Gastroesophageal sphincter (tissue), 4 donors: ENCODE data around the gene ZNF503. TPM values are rescaled to one million over a fixed set of nuclear protein-coding genes. Genes with fewer than 3 reads are reported as not detected.
A peak's percentile ranks its signal among the peaks of the same experiment; 100 is the strongest.

ENCODE experiments used
- ATAC-seq: fragments of 150-250 bp; one replicate; pipeline ENCODE4 v1.9.1; 2016; ENCODE audit warnings: mild to moderate bottlenecking, moderate library complexity
- H3K27ac ChIP-seq, 4 donors: fragments of 200-600 bp; sonication (generic) in 3 of 4; 1 replicate in 3 of 4; 2 replicates in 1 of 4; pipeline ENCODE4 v1.5.1; 2016 to 2019
- H3K27me3 ChIP-seq: fragments of 200-600 bp; sonication (generic); one replicate; pipeline ENCODE4 v1.5.1; 2019
- H3K36me3 ChIP-seq, 2 donors: fragments of 200-600 bp; sonication (generic); one replicate each; pipeline ENCODE4 v1.5.1; 2019; ENCODE audit warnings: control low read depth in 1 of 2
- H3K4me1 ChIP-seq, 3 donors: fragments of 200-600 bp; sonication (generic); 1 replicate in 2 of 3; 2 replicates in 1 of 3; pipeline ENCODE4 v1.5.1; 2016 to 2019; ENCODE audit warnings: control low read depth in 2 of 3
- H3K4me3 ChIP-seq, 2 donors: fragments of 200-600 bp; sonication (generic); one replicate each; pipeline ENCODE4 v1.5.1; 2019; ENCODE audit warnings: mild to moderate bottlenecking in 1 of 2, moderate library complexity in 1 of 2
- H3K9me3 ChIP-seq, 3 donors: fragments of 200-600 bp; sonication (generic); one replicate each; pipeline ENCODE4 v1.5.1; 2017 to 2019; ENCODE audit warnings: control low read depth in 2 of 3
- EP300 ChIP-seq: sonication (generic); formaldehyde crosslinking; IDR thresholded peaks from one replicate; pipeline ENCODE4 v1.6.1; 2017; ENCODE audit warnings: antibody characterized with exemption, mild to moderate bottlenecking
- POLR2A ChIP-seq, 2 donors: fragments of 450-650 bp; IDR thresholded peaks; one replicate each; pipeline ENCODE4 v1.6.1; 2017; ENCODE audit warnings: antibody characterized with exemption in 2 of 2, mild to moderate bottlenecking in 2 of 2, moderate library complexity in 1 of 2
- POLR2AphosphoS5 ChIP-seq: sonication (generic); formaldehyde crosslinking; IDR thresholded peaks from one replicate; pipeline ENCODE4 v1.6.1; 2017; ENCODE audit warnings: antibody characterized with exemption
- WGBS, 2 donors: methylation state at CpG; one replicate each; pipeline ENCODE4 v1.1.5; 2018; ENCODE audit warnings: low coverage in 1 of 2; 5-methylcytosine and 5-hydroxymethylcytosine counted together
- total RNA-seq, 4 donors: library from RNA; depleted of rRNA; stranded (reverse); fragments of >200 nt; gene quantifications; one replicate each; pipeline ENCODE4 v1.1.0, GENCODE V29; 2016
- TF ChIP-seq, protein P1 (sequence below), 4 experiments: fragments of 200-600 bp in 2 of 4; fragments of 450-650 bp in 2 of 4; sonication (generic) in 1 of 4; IDR thresholded peaks; one replicate each; pipeline ENCODE4 v1.5.1; 2017 to 2019; ENCODE audit warnings: antibody characterized with exemption in 4 of 4, mild to moderate bottlenecking in 2 of 4, moderate library complexity in 2 of 4

The ZNF503 gene
- total RNA-seq, 4 donors from 2014 or later, result 27.3 to 83.7 (median 43.4) TPM

DNA sequence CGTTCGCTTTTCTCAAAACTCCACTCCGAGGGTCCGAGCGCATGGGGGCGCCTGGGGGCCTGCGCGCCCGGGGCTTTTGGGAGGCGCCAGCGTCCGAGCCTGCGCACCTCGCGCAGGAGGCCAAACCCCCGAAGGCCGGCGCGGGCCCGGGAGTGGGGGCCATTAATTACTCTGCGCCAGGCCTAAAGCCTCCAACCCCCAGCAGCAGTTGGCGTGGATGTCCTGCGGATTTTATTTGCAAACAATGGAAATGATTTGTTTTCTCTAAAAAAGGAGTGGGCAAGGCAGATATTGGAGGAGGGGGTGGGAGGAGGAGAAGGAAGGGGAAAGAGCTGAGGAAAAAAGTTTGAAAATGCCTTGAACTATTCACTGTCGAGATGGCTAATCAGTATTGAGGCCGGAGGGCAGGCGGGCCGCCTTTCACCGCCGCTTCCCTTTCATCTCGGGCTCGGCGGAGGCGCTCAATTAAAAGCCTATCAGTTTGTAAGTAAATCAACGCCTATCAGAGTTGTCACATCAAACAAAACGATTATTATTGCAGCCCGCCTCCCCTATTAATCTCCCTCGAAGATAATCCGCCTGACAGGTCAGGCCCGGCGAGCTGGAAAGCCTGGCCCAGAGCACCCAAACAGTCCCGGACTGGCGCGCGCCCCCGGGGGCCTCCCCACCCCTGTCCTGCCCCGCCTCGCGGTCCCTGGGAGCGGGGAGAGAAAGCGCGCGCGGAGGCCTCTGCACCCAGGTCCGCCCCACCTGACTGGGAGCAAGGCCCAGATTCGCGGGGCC is 3.4 kb upstream of the ZNF503 start:
- no peak for ATAC-seq
- H3K9me3 ChIP-seq, result no peaks in the 10 kb centered on the region
- peak overlapping the region; percentile 97 to 100 (median 100) for H3K27ac ChIP-seq
- no peak for TF ChIP-seq POLR2A (IDR thresholded peaks at IDR 0.05)
- TF ChIP-seq, protein P1, sequence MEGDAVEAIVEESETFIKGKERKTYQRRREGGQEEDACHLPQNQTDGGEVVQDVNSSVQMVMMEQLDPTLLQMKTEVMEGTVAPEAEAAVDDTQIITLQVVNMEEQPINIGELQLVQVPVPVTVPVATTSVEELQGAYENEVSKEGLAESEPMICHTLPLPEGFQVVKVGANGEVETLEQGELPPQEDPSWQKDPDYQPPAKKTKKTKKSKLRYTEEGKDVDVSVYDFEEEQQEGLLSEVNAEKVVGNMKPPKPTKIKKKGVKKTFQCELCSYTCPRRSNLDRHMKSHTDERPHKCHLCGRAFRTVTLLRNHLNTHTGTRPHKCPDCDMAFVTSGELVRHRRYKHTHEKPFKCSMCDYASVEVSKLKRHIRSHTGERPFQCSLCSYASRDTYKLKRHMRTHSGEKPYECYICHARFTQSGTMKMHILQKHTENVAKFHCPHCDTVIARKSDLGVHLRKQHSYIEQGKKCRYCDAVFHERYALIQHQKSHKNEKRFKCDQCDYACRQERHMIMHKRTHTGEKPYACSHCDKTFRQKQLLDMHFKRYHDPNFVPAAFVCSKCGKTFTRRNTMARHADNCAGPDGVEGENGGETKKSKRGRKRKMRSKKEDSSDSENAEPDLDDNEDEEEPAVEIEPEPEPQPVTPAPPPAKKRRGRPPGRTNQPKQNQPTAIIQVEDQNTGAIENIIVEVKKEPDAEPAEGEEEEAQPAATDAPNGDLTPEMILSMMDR (IDR thresholded peaks at IDR 0.05), result peak in 2 of 4 experiments; percentile 9 to 19
- H3K4me3 ChIP-seq, result peak overlapping the region; percentile 62 to 100
- no peaks in the 10 kb centered on the region for H3K27me3 ChIP-seq
- 5 to 60% methylated on average over 11 to 20 of the region's 56 CpGs for WGBS, 2 donors
- peaks cover 0 to 53% (median 4%) of the 10 kb centered on the region in 3 donors for H3K4me1 ChIP-seq
- peaks cover 0 to under 1% of the 10 kb centered on the region in 2 donors for H3K36me3 ChIP-seq

DNA sequence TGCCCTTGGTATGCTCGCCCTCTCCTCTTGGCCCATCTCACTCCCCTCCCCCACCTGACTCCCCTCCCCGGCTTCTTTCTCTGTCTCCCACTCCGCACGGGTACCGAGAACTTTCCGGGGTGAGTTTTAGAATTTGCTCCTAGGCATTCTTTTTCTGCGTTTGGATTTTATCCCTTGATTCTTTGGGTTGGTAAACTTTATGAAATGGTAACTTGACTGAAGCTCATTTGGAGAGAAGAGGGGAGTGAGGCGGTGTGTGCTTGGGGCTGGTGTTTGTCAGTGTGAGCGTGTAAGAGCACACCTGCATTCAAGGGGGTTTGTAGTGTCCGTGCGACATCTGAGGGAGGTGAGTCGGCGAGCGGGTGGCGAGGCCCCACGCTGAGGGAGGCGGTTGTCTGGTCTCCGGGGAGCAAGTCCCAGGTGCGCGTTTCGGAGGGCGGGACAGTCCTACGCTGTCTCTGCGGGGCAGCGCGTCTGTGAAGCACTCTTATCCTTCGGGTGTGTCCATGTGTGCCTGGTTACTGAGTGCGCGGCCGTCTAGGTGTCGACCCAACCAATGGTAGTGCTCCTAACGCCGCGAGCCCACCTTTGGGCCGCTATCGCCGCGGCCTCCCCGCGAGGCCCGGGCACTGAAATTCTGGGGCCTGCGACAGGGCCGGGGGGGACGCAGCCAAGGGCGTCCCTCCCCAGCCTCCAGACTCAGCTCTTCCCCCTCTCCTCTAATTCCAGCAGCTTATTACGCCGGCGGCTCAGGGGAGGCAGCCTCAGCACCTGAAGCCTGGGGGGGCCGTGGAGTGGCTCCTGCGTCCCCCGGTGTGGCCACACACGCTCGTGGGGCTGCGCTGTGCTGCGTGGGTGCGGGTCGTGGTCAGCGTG is 2.6 kb upstream of the ZNF503 start:
- Histone ChIP-seq H3K4me3 (peak overlapping the region; percentile 62 to 100), H3K36me3 (peaks cover 0 to 8% of the 10 kb centered on the region in 2 donors), H3K9me3 (no peaks in the 10 kb centered on the region), H3K27me3 (no peaks in the 10 kb centered on the region), H3K27ac (peak overlapping the region; percentile 97 to 100 (median 100)), H3K4me1 (peaks cover 0 to 54% (median 4%) of the 10 kb centered on the region in 3 donors)
- ATAC-seq, result no peak
- WGBS, 2 donors, result 8 to 13% methylated on average over 12 to 18 of the region's 58 CpGs
- TF ChIP-seq POLR2A (IDR thresholded peaks at IDR 0.05) (peak in 1 of 2 donors; percentile 30), EP300 (no peak)

DNA sequence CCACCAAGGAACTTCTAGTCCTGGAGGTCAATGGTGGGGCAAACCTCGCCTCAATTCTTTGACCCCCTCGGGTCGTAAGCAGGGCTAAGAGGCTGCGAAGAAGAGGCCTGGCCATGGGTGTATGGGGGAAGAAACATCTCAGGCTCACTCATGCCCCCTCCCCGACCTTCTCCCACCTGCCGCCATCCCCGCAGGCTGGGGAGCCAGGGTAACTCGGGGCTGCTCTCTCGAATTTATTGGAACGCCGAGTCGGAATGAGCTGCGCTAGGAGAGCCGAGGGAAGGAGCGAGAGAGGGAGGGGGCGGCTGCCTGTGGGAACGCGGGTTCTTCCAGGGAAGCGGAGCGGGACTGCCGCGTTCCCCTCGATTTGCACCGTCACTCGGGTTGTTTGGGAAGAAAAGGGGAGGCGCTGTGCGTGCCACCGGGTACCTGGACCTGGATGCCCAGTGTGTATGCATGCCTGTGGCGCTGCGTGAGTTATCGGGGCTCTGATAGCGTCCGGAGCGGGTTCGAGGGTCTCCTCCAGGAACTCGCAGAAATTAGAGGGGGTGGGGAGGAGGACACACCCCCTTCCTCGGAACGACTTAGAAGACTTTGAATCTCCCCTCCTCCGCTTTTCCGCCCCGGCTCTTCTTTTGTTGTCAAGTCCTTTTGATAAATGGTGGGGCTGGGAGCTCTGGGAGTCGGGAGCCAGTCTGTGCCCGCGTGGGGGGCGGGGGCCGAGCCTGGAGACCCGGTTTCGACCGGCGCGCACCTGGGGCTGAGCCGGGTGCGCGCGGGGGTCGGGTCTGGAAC is 1.8 kb upstream of the ZNF503 start:
- no peak for ATAC-seq
- 0% methylated on average over 7 to 18 of the region's 56 CpGs for WGBS, 2 donors
- H3K4me1 ChIP-seq, result peaks cover 0 to 56% (median 4%) of the 10 kb centered on the region in 3 donors
- H3K9me3 ChIP-seq, result no peaks in the 10 kb centered on the region
- peaks cover 0 to 16% of the 10 kb centered on the region in 2 donors for H3K36me3 ChIP-seq
- TF ChIP-seq, protein P1 (IDR thresholded peaks at IDR 0.05), result no peak
- TF ChIP-seq POLR2AphosphoS5, result peak; percentile 15
- TF ChIP-seq POLR2A (IDR thresholded peaks at IDR 0.05), result peak; percentile 10 to 22
- peak overlapping the region; percentile 97 to 100 (median 100) for H3K27ac ChIP-seq
- no peaks in the 10 kb centered on the region for H3K27me3 ChIP-seq
- H3K4me3 ChIP-seq, result peak overlapping the region; percentile 62 to 100

DNA sequence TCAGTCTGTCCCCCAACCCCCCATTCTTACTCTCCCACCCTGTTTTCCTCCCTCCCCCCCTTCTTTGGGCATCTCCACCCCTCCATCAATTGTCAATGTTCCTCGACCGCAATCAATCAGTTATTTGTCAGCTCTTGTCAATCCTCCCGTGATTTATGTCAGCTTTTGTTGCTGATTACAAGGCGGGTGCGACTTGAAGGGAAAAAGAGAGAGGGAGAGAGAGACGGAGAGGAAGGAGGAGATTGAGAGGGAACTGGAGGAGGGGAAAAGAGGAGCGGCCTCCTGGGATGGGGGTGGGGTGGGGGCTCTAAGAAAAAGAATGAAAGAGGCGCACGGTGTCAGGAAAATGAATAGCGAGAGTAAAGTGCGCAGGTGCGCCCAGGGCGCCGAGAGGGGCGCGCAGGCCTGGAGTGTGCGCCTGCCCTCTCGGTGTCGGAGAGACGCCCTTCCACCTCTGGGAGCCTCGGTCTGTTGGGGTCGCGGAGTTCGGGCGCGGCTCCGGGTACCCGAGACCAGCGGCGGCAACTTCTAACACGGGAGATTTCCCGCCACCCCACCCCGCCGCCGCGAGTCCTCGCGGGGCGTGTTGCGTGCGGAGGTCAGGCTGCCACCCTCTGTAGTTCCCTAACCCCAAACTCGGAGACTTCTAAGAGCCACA is 1.1 kb upstream of the ZNF503 start:
- Histone ChIP-seq H3K4me1 (peaks cover 0 to 49% (median 4%) of the 10 kb centered on the region in 3 donors), H3K9me3 (no peaks in the 10 kb centered on the region)
- TF ChIP-seq POLR2AphosphoS5 (no peak), POLR2A (IDR thresholded peaks at IDR 0.05) (peak in 1 of 2 donors; percentile 22), EP300 (no peak)
- TF ChIP-seq, protein P1 (IDR thresholded peaks at IDR 0.05), result no peak

More for the DNA sequence above, 1.1 kb upstream of the ZNF503 start:
- Histone ChIP-seq H3K27me3 (no peaks in the 10 kb centered on the region), H3K4me3 (peak overlapping the region; percentile 62 to 100), H3K36me3 (peaks cover 0 to 16% of the 10 kb centered on the region in 2 donors), H3K27ac (peak overlapping the region; percentile 97 to 100 (median 100))
- ATAC-seq, result no peak
- WGBS, 2 donors, result 0% methylated on average over 27 of the region's 42 CpGs; no CpG with 5 or more reads in 1 of the 2 donors
